Left colon (tissue), 2 donors: ENCODE results near the gene SERHL2. TPM values are rescaled to one million over a fixed set of nuclear protein-coding genes. Genes with fewer than 3 reads are reported as not detected.
A peak's percentile ranks its signal among the peaks of the same experiment; 100 is the strongest.
"Not testable (repeated sequence)": the region's sequence is repeated elsewhere in the genome, so short reads cannot be mapped to it uniquely, and the experiment has no call there.

Source experiments
- ATAC-seq: fragments of 200-7000 bp; cut with Tn5 transposase; one replicate; pipeline ENCODE4 v1.9.1; 2020; ENCODE audit warnings: mild to moderate bottlenecking, moderate library complexity
- DNase-seq, 2 donors: peaks; one replicate each; pipeline ENCODE4 v3.0.0-alpha.2; 2020
- intact Hi-C, 2 donors: fragments of 100-400 bp; cut with DNase I in 1 of 2; cut with micrococcal nuclease in 1 of 2; formaldehyde crosslinking; loops; one replicate each; pipeline versions ENCODE4 v1.11.2 to v1.14.0; 2022; cut with DNase I, micrococcal nuclease
- total RNA-seq, 2 donors: library from RNA; stranded (reverse); fragmentation: NEBNext Ultra II Directional; extraction: Animal tissue kit (Norgen Biotek cat#: 25700); gene quantifications; one replicate each; pipeline ENCODE4 v1.2.1, GENCODE V29; 2021
- donor health status: DM: no; HTN: no; CAD: no.
- donor health status: DM: yes; HTN: yes; CAD: no.

SERHL2 gene
- total RNA-seq, 2 donors from 2014 or later: 0.73 to 0.92 TPM

DNA sequence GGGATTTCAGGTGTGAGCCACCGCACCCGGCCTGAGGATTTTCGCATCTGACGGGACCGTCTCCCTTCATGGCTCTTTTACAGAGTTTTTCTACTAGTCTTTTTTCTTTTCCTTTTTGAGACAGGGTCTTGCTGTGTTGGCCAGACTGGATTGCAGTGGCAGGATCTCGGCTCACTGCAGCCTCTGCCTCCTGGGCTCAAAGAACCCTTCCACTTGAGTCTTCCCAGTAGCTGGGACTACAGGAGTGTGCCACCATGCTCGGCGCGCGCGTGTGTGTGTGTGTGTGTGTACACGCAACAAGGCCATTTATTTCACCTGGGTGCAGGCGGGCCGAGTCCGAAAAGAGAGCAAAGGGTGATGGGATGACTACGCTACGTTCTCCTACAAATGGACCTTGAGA lies 10.9 kb downstream of the SERHL2 start:
- ATAC-seq: no peak
- no peak for DNase-seq
- intact Hi-C loops: no loop called here

- intact Hi-C loops: no loop called here
- no peak for DNase-seq
- ATAC-seq: no peak
Observed at GRCh38 chr22:42565956-42566355, 12.2 kb downstream of the SERHL2 start.

GRCh38 chr22:42567950-42568349 lies 14.2 kb downstream of the SERHL2 start:
- ATAC-seq, intact Hi-C loops: not testable (repeated sequence)

DNA sequence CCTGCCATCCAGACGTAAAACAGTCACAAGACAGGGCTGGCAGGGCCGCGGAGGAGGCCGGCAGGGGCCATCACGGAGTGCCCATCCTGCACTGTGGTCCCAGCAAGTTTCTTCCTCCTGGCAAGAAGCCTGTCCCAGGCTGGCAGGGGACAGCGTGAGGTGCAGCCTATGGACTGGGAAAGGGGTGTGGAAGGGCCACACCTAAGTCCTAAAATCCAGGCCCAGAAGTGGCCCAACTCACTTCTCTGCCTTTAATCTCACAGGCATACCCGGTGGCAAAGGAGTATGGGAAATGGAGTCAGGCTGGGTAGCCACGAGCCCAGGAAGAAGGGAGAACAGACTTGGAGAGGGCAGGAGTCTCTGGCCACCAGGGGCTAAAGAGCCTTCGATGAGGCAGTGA lies 16.8 kb downstream of the SERHL2 start:
- intact Hi-C loops, DNase-seq: not testable (repeated sequence)
- ATAC-seq: peak; percentile 35

More at GRCh38 chr22:42567950-42568349, 14.2 kb downstream of the SERHL2 start:
- not testable (repeated sequence) for DNase-seq

DNA sequence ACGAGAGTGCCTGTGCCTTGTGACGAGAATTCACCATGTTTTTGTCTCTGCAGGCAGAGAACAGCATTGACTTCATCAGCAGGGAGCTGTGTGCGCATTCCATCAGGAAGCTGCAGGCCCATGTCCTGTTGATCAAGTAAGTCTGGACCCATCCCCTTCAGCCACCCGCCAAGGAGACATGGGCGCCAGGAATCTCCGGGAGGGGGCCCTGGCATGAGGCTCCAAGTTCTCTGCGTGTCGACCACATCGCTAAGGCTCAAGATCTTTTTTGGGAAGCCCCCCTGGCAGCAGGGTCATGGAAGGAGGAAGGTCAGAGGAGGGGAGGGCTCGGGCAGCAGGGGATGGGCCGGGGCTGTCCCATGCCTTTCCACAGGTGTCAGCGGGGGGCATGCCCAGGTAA lies 17.3 kb downstream of the SERHL2 start:
- ATAC-seq, DNase-seq, intact Hi-C loops: not testable (repeated sequence)

- DNase-seq, intact Hi-C loops: not testable (repeated sequence)
- ATAC-seq: peak; percentile 27
Observed at GRCh38 chr22:42574046-42574445, 20.3 kb downstream of the SERHL2 start.

GRCh38 chr22:42574468-42574867 lies 20.7 kb downstream of the SERHL2 start:
- intact Hi-C loops, DNase-seq, ATAC-seq: not testable (repeated sequence)

GRCh38 chr22:42575996-42576574 lies 22.3 kb downstream of the SERHL2 start:
- DNase-seq, ATAC-seq, intact Hi-C loops: not testable (repeated sequence)

- intact Hi-C loops, ATAC-seq: not testable (repeated sequence)
Observed at GRCh38 chr22:42577141-42577540, 23.4 kb downstream of the SERHL2 start.

DNA sequence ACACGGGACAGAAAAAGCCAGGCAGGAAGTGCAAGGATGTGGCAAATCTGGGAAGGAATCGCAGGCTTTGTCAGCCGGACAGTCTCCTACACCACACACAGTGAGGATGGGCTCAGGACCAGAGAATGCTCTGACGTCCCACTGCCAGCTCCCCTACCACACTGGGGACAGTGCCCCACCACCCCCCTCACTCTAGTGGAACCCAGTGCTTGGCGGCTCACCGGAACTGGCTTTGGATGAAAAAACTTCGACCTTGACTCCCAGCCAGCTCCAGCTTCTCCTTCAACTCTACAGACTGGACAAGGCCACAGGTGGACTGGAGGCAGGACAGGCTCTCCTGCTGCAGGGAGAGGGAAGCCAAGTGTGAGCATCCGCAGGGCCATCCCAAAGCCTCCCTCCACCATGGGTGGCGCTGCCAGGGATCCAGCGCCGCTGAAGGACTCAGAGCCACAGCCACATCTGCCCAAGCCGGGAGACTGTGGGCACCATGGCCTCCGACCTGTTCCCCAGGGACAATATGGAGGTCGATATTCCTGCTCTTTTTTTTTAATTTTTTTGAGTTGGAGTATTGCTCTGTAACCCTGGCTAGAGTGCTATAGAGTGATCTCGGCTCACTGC lies 24.0 kb downstream of the SERHL2 start:
- DNase-seq (no peak), ATAC-seq (no peak)
- intact Hi-C loops: no loop called here

More at GRCh38 chr22:42577141-42577540, 23.4 kb downstream of the SERHL2 start:
- DNase-seq: not testable (repeated sequence)

- DNase-seq, ATAC-seq, intact Hi-C loops: not testable (repeated sequence)
Observed at GRCh38 chr22:42580040-42580439, 26.3 kb downstream of the SERHL2 start.

GRCh38 chr22:42581194-42581761 lies 27.5 kb downstream of the SERHL2 start:
- peak; percentile 65 for ATAC-seq
- intact Hi-C loops, DNase-seq: not testable (repeated sequence)

GRCh38 chr22:42581762-42582716 lies 28.3 kb downstream of the SERHL2 start:
- intact Hi-C loops: no loop called here
- DNase-seq: peak; percentile 66 to 85
- peak; percentile 91 for ATAC-seq

GRCh38 chr22:42582987-42583386 lies 29.2 kb downstream of the SERHL2 start:
- ATAC-seq: no peak
- intact Hi-C loops: no loop called here
- no peak for DNase-seq

DNA sequence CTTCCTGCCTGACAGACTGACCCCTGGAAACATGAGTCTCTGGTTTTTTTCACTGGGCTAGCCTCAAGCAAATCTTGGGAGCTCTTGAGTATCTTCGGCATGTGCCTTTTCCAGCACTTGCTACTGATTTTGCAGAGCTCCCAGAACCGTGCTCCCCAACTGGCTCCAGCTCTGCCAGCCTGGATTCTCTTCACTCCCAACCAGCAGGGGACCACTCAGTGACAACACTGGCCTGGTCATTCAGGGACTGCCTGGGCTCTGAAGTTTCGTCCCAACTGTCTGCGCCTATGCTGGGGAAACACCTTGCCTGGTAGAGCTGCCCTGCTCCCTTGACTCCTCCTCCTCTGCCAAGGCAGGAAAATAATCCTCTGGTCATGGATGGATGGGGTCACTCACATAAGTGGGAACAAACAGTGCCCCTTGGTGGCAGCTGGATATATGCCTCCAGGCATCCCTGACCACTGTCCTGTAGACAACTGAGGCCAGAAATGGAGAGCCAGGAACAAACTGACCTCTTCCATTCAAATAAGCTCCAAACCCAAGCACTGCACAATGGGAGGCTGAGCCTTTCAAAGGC lies 30.7 kb downstream of the SERHL2 start:
- no peak for DNase-seq
- no peak for ATAC-seq
- intact Hi-C loops: no loop called here

DNA sequence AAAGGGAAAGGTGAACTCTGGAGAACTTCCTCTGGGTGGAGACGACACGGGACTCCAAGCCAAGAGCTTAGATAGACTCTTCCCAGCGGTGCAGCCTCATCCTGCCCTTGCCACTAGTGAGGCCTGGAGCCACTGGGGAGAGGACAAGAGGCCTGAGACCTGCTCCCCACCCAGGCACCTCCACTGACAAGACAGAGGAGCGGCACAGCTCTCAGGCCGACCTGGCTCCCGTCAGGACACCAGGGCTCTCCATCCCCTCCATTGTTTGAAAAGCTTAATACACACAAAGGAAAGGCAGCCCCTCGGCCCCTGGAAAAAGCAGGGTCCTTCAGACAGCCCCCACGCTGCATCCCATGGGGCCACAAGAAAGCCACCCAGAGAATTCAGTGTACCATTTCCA lies 31.3 kb downstream of the SERHL2 start:
- intact Hi-C loops: no loop called here
- no peak for ATAC-seq
- DNase-seq: no peak

GRCh38 chr22:42586381-42586780 lies 32.6 kb downstream of the SERHL2 start:
- DNase-seq (no peak), ATAC-seq (no peak)
- intact Hi-C loops: no loop called here

DNA sequence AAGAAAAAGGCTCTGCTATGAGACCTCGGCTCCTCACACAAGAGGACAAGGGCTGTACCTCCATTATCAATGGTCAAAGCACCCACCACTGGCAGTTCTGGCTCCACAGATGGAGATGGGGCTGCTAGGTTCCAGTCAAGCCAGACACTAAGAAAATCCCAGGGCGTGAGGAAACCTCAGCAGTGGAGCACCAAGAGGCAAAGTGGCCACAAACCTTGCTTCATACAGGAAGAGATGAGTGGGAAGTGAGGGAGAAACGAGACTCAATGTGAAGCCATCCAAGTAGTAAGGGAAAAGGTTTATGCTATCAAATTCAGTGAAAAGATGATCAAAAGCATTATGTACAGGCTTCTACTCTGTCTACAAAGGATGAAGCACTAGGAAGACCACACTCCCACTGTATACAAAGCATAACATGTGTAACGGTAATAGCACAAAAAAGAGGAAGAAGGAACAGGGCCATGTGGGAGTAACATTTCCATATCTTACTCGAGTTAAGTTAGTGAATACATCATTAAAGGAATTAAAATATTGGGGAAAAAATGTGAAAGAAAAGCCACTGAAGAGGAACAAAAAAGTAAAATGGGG lies 33.9 kb downstream of the SERHL2 start:
- intact Hi-C loops: no loop called here

More for the DNA sequence above, 33.9 kb downstream of the SERHL2 start:
- no peak for DNase-seq
- ATAC-seq: no peak
